ENCODE measurements around the gene TAF3.

Gene TAF3

GRCh38 chr10:8052341-8052955, 234.1 kb downstream of the TAF3 start:
- Histone ChIP-seq H3K4me1 (ENCODE audit: insufficient read depth, low read length) (peaks cover 10% of the 10 kb centered on the region), H3K27me3 (ENCODE audit: insufficient read depth, low read length, poor library complexity) (no peaks in the 10 kb centered on the region), H2AFZ (ENCODE audit: low read depth, low read length) (no peak overlapping the region; the same call in 1 of the 2 replicates), H4K20me1 (ENCODE audit: insufficient read depth, low read length) (peaks cover 8% of the 10 kb centered on the region), H3K36me3 (ENCODE audit: insufficient read depth, low read length) (peaks cover 23% of the 10 kb centered on the region; the same call in 1 of the 2 replicates), H3K4me2 (ENCODE audit: insufficient read depth, low read length) (0 out of 2 replicates have a peak overlapping the region, but pooled peaks have one; percentile 70), H3K9ac (ENCODE audit: low read depth, low read length) (no peak overlapping the region), H3K79me2 (ENCODE audit: insufficient read depth, low read length) (peaks cover 38% of the 10 kb centered on the region), H3K4me3 (ENCODE audit: low read depth in 1 of 2, low read length in 2 of 2) (no peak overlapping the region), H3K9me3 (ENCODE audit: insufficient read depth, low read length, severe bottlenecking) (no peaks in the 10 kb centered on the region), H3K27ac (ENCODE audit: low read length) (no peak overlapping the region)
- ATAC-seq (ENCODE audit: insufficient read depth, low read depth) (no peak), DNase-seq (no peak)
- no peak for TF ChIP-seq EZH2 (IDR thresholded peaks at IDR 0.05; ENCODE audit: borderline replicate concordance, low read depth, low read length, severe bottlenecking)

GRCh38 chr10:8052956-8053445, 234.7 kb downstream of the TAF3 start:
- DNase-seq, result no peak
- Histone ChIP-seq H2AFZ (ENCODE audit: low read depth, low read length) (peak overlapping the region; percentile 44), H3K9ac (ENCODE audit: low read depth, low read length) (peak overlapping the region; percentile 94), H3K27me3 (ENCODE audit: insufficient read depth, low read length, poor library complexity) (no peaks in the 10 kb centered on the region), H3K9me3 (ENCODE audit: insufficient read depth, low read length, severe bottlenecking) (no peaks in the 10 kb centered on the region), H3K4me3 (ENCODE audit: low read depth in 1 of 2, low read length in 2 of 2) (peak overlapping the region in 1 of 2 experiments; percentile 46; a peak in 2 of 4 replicates), H3K79me2 (ENCODE audit: insufficient read depth, low read length) (peaks cover 44% of the 10 kb centered on the region), H4K20me1 (ENCODE audit: insufficient read depth, low read length) (peaks cover 14% of the 10 kb centered on the region), H3K4me1 (ENCODE audit: insufficient read depth, low read length) (peaks cover 16% of the 10 kb centered on the region), H3K36me3 (ENCODE audit: insufficient read depth, low read length) (peaks cover 28% of the 10 kb centered on the region), H3K4me2 (ENCODE audit: insufficient read depth, low read length) (peak overlapping the region; percentile 70), H3K27ac (ENCODE audit: low read length) (peak overlapping the region; percentile 15; the same call in 1 of the 2 replicates)
- no peak for ATAC-seq (ENCODE audit: insufficient read depth, low read depth)
- TF ChIP-seq, protein P1, sequence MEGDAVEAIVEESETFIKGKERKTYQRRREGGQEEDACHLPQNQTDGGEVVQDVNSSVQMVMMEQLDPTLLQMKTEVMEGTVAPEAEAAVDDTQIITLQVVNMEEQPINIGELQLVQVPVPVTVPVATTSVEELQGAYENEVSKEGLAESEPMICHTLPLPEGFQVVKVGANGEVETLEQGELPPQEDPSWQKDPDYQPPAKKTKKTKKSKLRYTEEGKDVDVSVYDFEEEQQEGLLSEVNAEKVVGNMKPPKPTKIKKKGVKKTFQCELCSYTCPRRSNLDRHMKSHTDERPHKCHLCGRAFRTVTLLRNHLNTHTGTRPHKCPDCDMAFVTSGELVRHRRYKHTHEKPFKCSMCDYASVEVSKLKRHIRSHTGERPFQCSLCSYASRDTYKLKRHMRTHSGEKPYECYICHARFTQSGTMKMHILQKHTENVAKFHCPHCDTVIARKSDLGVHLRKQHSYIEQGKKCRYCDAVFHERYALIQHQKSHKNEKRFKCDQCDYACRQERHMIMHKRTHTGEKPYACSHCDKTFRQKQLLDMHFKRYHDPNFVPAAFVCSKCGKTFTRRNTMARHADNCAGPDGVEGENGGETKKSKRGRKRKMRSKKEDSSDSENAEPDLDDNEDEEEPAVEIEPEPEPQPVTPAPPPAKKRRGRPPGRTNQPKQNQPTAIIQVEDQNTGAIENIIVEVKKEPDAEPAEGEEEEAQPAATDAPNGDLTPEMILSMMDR (IDR thresholded peaks at IDR 0.05; ENCODE audit: borderline replicate concordance, extremely low read depth, low read length, poor library complexity, severe bottlenecking), result peak; percentile 93
- no peak for TF ChIP-seq EZH2 (IDR thresholded peaks at IDR 0.05; ENCODE audit: borderline replicate concordance, low read depth, low read length, severe bottlenecking)

DNA sequence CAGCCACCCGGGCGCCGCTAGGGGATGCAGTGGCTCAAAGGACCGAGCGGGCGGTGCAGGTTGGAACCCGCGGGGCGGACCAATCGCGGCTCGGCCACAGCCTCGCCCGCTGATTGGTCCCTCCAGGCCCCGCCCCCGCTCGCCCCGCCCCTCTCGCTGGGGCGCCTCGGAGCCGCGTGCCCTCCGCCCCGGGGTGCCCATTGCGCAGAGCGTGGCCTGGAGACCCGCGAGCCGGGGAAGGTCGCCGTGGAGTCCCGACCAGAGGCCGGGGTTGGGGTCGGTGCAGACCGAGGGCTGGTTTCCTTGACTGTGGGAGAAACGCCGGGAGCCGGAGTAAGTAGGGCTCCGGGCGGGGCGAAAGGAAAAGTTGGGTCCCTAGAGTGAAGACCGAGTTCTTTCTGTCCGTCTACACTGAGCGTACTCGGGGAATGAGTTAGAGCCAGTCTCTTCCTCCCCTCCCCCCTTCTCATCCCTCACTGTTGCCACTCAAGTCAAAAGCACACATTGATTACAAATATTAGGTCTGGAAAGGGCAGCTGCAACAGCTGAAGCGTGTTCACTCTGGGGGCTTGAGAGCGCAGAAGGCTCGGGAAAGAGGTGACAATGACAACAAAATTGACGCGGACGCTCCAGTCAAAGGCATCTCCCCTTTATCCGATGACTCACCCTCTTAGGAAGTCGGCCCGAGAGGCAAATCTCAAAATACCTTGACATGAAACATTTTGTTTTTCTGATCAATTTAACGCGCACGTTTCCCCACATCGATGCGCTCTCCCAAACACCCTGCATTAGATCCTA, 235.3 kb downstream of the TAF3 start:
- TF ChIP-seq, protein P1 (IDR thresholded peaks at IDR 0.05; ENCODE audit: borderline replicate concordance, extremely low read depth, low read length, poor library complexity, severe bottlenecking), result no peak
- no peak for TF ChIP-seq EZH2 (IDR thresholded peaks at IDR 0.05; ENCODE audit: borderline replicate concordance, low read depth, low read length, severe bottlenecking)
- Histone ChIP-seq H3K4me1 (ENCODE audit: insufficient read depth, low read length) (peaks cover 22% of the 10 kb centered on the region), H3K9me3 (ENCODE audit: insufficient read depth, low read length, severe bottlenecking) (no peaks in the 10 kb centered on the region), H2AFZ (ENCODE audit: low read depth, low read length) (peak overlapping the region; percentile 57), H3K36me3 (ENCODE audit: insufficient read depth, low read length) (peaks cover 35% of the 10 kb centered on the region), H3K4me2 (ENCODE audit: insufficient read depth, low read length) (peak overlapping the region; percentile 70), H3K9ac (ENCODE audit: low read depth, low read length) (peak overlapping the region; percentile 94), H3K27ac (ENCODE audit: low read length) (peak overlapping the region; percentile 74), H4K20me1 (ENCODE audit: insufficient read depth, low read length) (peaks cover 18% of the 10 kb centered on the region), H3K79me2 (ENCODE audit: insufficient read depth, low read length) (peaks cover 50% of the 10 kb centered on the region), H3K27me3 (ENCODE audit: insufficient read depth, low read length, poor library complexity) (no peaks in the 10 kb centered on the region), H3K4me3 (ENCODE audit: low read depth in 1 of 2, low read length in 2 of 2) (peak overlapping the region; percentile 32 to 65; a peak in 3 of 4 replicates)
- DNase-seq (peak; percentile 92), ATAC-seq (ENCODE audit: insufficient read depth, low read depth) (peak; percentile 77)

- Histone ChIP-seq H4K20me1 (ENCODE audit: insufficient read depth, low read length) (peaks cover 23% of the 10 kb centered on the region), H3K4me1 (ENCODE audit: insufficient read depth, low read length) (peaks cover 27% of the 10 kb centered on the region), H3K79me2 (ENCODE audit: insufficient read depth, low read length) (peaks cover 55% of the 10 kb centered on the region), H3K36me3 (ENCODE audit: insufficient read depth, low read length) (peaks cover 40% of the 10 kb centered on the region), H3K9me3 (ENCODE audit: insufficient read depth, low read length, severe bottlenecking) (no peaks in the 10 kb centered on the region), H2AFZ (ENCODE audit: low read depth, low read length) (peak overlapping the region; percentile 57), H3K27ac (ENCODE audit: low read length) (peak overlapping the region; percentile 74), H3K9ac (ENCODE audit: low read depth, low read length) (peak overlapping the region; percentile 94), H3K4me2 (ENCODE audit: insufficient read depth, low read length) (peak overlapping the region; percentile 70), H3K4me3 (ENCODE audit: low read depth in 1 of 2, low read length in 2 of 2) (peak overlapping the region; percentile 32 to 65; a peak in 3 of 4 replicates), H3K27me3 (ENCODE audit: insufficient read depth, low read length, poor library complexity) (no peaks in the 10 kb centered on the region)
- no peak for TF ChIP-seq EZH2 (IDR thresholded peaks at IDR 0.05; ENCODE audit: borderline replicate concordance, low read depth, low read length, severe bottlenecking)
- TF ChIP-seq, protein P1 (IDR thresholded peaks at IDR 0.05; ENCODE audit: borderline replicate concordance, extremely low read depth, low read length, poor library complexity, severe bottlenecking), result no peak
- ATAC-seq (ENCODE audit: insufficient read depth, low read depth) (peak; percentile 8; the same call in 2 of the 3 replicates), DNase-seq (no peak)
These were observed 235.9 kb downstream of the TAF3 start for GRCh38 chr10:8054244-8054493.

Measured in DND-41 (cell line).